Kidney epithelial cell (primary cell): Measurements from ENCODE around the gene POLD2. TPM values are rescaled to one million over a fixed set of nuclear protein-coding genes. Genes with fewer than 3 reads are reported as not detected.

Experiments
- DNase-seq: peaks from one replicate; pipeline ENCODE4 v3.0.0-alpha.2; 2010; ENCODE audit warnings: low read depth
- H3K27me3 ChIP-seq: 2 replicates; pipeline ENCODE4 v1.6.0; 2011; ENCODE audit warnings: low read length; ENCODE audit not compliant: control insufficient read depth, insufficient read depth
- H3K36me3 ChIP-seq: 2 replicates; pipeline ENCODE4 v1.5.1; 2011; ENCODE audit warnings: low read length; ENCODE audit not compliant: control insufficient read depth, insufficient read depth
- H3K4me3 ChIP-seq: 2 replicates; pipeline ENCODE4 v1.5.1; 2011; ENCODE audit warnings: low read depth, mild to moderate bottlenecking, control low read depth, low read length
- total RNA-seq: library from RNA; depleted of rRNA; stranded (reverse); fragments of >200 nt; gene quantifications from 2 replicates; pipeline ENCODE4 v1.2.3, GENCODE V29; 2015
- TF ChIP-seq, protein P1 (sequence below): IDR thresholded peaks from 2 replicates; pipeline ENCODE4 v1.5.1; 2011; ENCODE audit warnings: mild to moderate bottlenecking, moderate library complexity, low read length, control low read depth, inconsistent platforms; ENCODE audit not compliant: insufficient read depth, poor library complexity, severe bottlenecking

The POLD2 gene
- total RNA-seq, 1 donor from 2014 or later = 73.0 TPM

DNA sequence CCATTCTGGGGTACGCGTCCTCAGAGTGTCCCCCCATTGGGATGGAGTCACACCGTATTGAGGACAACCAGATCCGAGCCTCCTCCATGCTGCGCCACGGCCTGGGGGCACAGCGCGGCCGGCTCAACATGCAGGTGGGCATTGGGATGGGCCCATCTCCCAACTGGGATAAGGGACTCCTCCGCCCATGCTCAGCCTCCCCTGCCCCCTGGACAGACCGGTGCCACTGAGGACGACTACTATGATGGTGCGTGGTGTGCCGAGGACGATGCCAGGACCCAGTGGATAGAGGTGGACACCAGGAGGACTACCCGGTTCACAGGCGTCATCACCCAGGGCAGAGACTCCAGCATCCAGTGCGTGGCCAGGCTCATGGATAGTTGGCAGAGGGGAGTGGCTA, 13.4 kb downstream of the POLD2 start:
- peaks cover 6% of the 10 kb centered on the region for H3K36me3 ChIP-seq
- no peaks in the 10 kb centered on the region for H3K27me3 ChIP-seq
- TF ChIP-seq, protein P1, sequence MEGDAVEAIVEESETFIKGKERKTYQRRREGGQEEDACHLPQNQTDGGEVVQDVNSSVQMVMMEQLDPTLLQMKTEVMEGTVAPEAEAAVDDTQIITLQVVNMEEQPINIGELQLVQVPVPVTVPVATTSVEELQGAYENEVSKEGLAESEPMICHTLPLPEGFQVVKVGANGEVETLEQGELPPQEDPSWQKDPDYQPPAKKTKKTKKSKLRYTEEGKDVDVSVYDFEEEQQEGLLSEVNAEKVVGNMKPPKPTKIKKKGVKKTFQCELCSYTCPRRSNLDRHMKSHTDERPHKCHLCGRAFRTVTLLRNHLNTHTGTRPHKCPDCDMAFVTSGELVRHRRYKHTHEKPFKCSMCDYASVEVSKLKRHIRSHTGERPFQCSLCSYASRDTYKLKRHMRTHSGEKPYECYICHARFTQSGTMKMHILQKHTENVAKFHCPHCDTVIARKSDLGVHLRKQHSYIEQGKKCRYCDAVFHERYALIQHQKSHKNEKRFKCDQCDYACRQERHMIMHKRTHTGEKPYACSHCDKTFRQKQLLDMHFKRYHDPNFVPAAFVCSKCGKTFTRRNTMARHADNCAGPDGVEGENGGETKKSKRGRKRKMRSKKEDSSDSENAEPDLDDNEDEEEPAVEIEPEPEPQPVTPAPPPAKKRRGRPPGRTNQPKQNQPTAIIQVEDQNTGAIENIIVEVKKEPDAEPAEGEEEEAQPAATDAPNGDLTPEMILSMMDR = no peak

DNA sequence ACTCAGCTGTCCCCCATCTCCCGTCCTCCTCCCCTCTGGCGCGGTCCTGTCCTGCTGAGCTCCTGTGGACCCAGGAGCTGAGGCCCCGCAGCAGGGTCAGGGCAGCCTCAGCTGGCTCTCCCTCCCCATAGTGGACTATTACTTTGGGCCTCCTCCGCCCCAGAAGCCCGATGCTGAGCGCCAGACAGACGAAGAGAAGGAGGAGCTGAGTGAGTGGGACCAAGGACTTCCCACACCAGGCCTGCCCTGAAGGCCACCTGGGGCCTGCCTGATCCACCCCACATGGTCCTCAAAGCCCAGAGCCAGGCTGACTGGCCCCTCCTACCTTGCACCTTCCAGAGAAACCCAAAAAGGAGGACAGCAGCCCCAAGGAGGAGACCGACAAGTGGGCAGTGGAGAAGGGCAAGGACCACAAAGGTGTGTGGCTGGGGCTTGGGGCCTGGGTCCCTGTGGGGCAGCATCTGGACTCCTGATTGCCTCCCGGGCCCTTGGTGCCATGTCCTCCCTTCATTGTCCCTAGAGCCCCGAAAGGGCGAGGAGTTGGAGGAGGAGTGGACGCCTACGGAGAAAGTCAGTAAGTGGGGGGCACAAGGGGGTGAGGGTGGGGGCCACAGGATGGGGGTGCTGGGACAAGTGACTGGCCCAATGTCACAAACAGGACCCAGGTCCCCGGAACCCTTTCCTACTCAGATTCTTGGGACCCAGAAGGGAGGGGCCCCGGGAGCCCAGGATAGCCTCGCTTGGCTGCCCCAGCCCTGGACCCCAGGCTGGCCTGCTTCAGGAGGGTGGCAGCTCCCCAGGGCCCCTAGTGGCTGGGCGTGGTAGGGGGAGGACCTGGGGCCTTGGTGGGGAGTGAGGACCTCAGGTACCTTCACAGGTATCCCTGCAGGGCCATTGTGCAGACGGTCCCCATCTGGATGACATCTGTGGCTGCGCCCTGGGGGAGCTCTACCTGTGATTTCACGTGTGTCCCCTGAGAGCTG, 14.3 kb downstream of the POLD2 start:
- DNase-seq = no peak
- no peak overlapping the region for H3K4me3 ChIP-seq
- peaks cover 5% of the 10 kb centered on the region for H3K36me3 ChIP-seq
- TF ChIP-seq, protein P1 = no peak
- no peaks in the 10 kb centered on the region for H3K27me3 ChIP-seq

More for the DNA sequence above, 13.4 kb downstream of the POLD2 start:
- DNase-seq = no peak
- H3K4me3 ChIP-seq = no peak overlapping the region

GRCh38 chr7:44107961-44108767, 15.2 kb downstream of the POLD2 start:
- TF ChIP-seq, protein P1 = no peak
- Histone ChIP-seq H3K4me3 (no peak overlapping the region), H3K27me3 (no peaks in the 10 kb centered on the region), H3K36me3 (peaks cover 5% of the 10 kb centered on the region)
- DNase-seq = no peak

- H3K36me3 ChIP-seq = peaks cover 5% of the 10 kb centered on the region
- no peaks in the 10 kb centered on the region for H3K27me3 ChIP-seq
- H3K4me3 ChIP-seq = no peak overlapping the region
- TF ChIP-seq, protein P1 = no peak
- no peak for DNase-seq
Observed at GRCh38 chr7:44107116-44107960, 16.0 kb downstream of the POLD2 start.

DNA sequence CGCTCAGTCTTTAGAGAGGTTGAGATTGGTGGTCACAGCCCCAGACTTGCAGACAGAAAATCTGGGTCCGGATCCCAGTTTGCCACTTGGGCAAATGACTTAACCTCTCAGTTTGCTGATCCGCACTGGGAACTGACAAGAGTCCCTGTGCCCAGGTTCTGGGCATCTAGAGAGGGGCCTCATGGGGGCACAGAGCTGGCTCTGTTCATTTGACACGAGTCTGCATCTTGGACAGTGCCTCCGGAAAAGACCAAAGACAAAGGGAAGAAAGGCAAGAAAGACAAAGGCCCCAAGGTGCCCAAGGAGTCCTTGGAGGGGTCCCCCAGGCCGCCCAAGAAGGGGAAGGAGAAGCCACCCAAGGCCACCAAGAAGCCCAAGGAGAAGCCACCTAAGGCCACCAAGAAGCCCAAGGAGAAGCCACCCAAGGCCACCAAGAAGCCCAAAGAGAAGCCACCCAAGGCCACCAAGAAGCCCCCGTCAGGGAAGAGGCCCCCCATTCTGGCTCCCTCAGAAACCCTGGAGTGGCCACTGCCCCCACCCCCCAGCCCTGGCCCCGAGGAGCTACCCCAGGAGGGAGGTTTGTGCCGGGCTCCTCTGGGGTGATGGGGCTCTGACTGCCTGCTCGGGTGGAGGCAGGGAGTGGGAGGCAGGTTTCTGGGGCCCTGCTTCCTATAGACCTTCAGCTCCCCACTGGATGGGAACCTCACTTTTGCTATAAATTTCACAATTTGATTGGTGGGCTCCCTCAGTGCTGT, 16.9 kb downstream of the POLD2 start:
- Histone ChIP-seq H3K27me3 (no peaks in the 10 kb centered on the region), H3K4me3 (no peak overlapping the region), H3K36me3 (peaks cover 5% of the 10 kb centered on the region)
- TF ChIP-seq, protein P1 = no peak
- no peak for DNase-seq
